ENCODE results near the gene COL21A1.

COL21A1 gene

DNA sequence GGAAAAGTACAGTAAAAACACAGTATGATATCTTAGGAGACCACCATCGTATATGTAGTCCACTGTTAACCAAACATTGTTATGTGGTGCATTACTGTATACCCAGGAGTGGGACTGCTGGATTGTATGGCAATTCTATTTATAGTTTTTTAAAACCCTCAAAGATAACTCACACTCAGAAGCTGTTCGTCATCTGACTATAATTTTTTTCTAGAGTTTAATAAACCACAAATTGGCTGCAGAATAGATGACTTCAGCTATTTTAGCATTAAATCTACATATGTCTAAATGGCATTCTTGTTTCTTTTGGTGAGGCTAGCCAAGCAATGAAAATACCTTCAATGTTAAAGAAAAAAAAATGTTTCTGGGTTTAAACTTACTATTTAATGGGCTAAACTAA, 237.7 kb downstream of the COL21A1 start:
- DNase-seq (ENCODE audit: low read depth in 2 of 2): no peak

All from activated CD8-positive, alpha-beta memory T cell treated with anti-CD3 and anti-CD28 coated beads for 4 hours (primary cell).